ENCODE data around the gene CDR2.

- TF ChIP-seq CTCF (optimal IDR thresholded peaks at IDR 0.05 in 1 of 3, IDR thresholded peaks at IDR 0.05 in 1 of 3, conservative IDR thresholded peaks at IDR 0.05 in 1 of 3; ENCODE audit: extremely low read depth in 1 of 3, insufficient read depth in 2 of 3, low read length in 3 of 3) (no peak), EZH2 (IDR thresholded peaks at IDR 0.05; ENCODE audit: low read length) (no peak)
Measured at GRCh38 chr16:22327446-22327775, 47.0 kb downstream of the CDR2 start.

All from keratinocyte (primary cell).